Stimulated activated CD8-positive, alpha-beta memory T cell treated with anti-CD3 and anti-CD28 coated beads, Interleukin-4, amount 100 ng/mL, for 1 hour (primary cell): ENCODE data around the gene VEPH1.

Experiments
- DNase-seq, 2 donors: peaks; one replicate each; pipeline ENCODE4 v3.0.0-alpha.2; 2020; ENCODE audit warnings: low read depth in 2 of 2, low spot score in 1 of 2

The VEPH1 gene

DNA sequence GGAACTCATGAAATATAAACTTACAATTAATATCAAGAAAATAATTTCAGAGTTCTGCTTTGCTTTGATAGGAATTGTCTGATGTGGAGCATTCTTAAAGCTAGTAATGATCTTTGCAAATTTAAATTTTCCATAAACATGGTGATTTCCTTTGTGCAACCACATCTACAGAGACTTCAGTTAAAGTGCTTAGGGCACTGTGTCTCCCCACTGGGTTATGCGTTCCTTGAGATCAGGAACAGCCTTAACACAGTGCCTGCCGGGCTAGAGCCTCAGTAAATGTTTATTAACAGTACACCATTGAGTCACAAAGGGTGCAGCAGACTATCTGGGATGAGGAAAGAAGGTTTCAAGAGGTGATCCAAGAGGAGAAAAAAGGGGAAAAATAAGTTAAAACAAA is 235.2 kb downstream of the VEPH1 start:
- no peak for DNase-seq

DNA sequence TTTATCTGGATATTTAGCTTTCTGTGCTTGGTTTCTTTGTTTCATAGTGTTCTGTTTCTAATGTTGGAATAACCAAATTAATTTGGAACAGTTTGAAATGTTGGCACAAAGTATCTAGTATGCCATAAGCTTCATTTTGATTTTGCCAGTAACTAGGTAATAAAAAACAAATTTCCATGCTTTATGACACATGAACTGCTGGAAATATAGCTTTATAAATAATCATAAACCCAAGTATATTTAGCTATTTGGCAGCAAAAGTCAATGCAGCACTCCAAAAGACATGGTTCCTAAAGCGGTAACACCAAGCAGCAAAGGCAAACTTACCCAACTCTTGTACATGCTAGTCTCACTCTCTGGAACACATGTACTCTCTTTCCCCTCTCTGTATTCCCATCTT is 237.3 kb downstream of the VEPH1 start:
- DNase-seq = no peak

DNA sequence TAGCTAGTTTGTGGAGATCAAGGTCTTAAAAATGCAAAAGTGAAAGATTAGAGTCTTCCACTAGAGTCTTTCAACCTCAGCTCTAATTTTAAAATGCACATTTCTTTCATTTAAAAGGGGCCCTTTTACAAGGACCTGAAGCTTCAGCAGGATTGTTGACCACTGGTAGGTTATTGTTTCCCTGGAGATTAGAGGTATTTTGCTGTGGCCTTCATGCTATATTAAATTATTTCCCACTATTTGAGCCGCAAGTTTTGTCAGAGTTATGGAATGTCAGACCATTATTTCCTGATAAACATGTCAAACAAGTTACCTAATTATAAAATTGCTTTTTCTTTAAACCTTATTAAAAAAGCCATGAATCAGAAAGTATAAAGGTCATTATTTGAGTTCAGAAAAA is 240.2 kb downstream of the VEPH1 start:
- DNase-seq = no peak

DNA sequence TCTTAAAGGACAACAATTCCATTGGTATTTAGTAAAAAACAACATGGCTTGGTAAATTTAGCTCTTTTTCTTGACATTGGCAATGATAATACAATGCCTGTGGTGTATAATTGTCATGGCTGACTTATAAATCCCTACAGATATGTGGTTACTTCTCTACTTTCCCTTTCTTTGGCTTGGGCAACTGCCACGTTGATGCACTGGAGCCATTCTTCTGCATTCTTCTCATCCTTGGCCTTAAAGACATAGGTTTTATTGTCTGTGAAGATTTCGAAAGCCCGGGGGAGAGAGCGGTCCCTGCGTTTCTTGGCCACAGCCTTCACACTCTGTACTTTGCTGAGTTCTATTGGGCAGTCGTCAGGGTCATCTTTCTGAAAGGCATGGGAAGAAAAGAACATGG is 242.2 kb downstream of the VEPH1 start:
- DNase-seq = no peak

DNA sequence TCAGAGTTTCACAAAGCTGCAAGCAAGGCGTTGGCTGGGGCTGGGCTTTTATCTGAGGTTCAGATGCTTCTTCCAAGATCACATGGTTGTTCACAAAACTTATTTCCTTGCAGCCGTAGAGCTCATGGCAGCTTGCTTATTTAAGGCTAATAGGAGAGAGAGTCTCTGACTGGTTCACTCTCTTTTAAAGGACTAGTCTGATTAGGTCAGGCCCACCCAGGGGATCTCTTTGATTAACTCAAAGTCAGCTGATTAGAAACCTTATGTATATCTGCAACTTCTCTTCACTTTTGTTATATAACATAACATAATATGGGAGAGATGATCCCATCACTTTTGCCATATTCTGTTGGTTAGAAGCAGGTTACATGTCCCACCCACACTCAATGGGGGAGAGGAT is 243.4 kb downstream of the VEPH1 start:
- DNase-seq = no peak

DNA sequence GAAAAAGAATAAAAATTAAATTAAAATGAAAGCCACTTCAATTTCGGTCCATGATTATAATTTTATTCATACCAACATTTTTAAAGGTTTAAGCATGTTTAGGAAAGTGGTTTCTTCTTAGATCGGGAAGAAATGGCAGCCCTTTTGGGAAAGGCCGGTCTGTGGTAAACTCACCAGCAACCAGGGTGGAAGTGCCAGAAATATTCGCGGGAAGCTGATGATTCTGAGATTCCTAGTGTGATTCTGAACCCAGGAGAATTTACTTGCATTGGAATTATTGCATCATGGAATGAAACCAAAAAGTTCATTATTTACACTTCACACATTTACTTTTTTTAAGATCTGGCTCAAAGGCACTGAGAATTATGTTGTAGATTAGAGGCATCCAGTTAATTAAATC is 246.1 kb downstream of the VEPH1 start:
- DNase-seq = no peak

DNA sequence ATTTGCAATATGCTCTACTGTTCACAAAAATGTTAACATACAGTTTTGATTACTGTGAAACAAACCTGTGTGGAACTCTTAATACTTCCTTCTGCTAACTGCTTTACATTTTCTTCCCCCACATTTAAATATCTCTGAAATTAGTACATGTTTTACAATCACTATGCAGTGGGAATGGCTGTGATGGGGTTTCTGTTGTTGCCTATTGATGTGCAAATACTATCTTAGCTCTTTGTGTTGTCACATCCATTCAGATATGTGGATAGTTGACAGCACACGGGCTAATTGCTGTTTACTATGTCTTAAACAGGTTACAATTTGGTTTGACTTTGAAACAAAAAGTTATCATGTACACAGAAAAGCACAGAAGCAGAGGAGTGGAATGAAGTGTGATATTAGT is 247.4 kb downstream of the VEPH1 start:
- DNase-seq = no peak

DNA sequence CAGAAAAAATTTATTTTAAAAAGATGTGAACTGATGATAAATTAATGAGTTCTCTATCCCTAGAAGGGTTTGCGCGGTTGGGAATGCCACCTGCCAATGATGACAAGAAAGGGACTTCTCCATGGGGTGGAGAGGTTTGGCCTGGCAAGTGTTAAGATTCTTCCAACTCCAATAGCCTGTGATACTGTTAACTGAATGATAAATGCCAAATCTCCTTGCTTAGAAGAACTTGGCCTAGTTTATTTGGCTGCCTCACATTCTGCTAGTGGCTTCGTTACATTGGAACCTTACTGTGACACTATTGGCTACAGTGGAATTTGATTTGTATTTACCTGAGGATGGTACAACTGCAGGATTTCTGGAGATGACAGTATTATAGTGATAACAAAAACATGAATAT is 251.5 kb downstream of the VEPH1 start:
- no peak for DNase-seq

DNA sequence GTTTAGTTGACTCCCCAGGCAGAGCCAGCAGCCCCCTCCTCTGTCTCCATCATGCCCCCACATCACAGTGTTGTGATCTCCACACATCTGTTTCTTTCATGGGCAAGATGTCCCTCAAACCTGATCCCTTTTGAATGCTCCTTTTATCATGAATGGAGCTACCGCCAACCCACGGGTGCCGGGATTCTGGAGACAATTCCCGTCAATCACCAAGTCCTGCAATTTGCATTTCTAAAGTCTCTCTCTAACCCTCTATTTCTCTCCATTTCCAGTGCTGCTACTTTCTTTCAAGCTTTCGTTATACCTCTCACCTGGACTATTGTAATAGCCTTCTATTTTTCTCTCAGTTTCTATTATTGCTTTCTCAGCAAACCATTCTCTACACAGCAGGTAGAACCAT is 253.6 kb downstream of the VEPH1 start:
- no peak for DNase-seq

DNA sequence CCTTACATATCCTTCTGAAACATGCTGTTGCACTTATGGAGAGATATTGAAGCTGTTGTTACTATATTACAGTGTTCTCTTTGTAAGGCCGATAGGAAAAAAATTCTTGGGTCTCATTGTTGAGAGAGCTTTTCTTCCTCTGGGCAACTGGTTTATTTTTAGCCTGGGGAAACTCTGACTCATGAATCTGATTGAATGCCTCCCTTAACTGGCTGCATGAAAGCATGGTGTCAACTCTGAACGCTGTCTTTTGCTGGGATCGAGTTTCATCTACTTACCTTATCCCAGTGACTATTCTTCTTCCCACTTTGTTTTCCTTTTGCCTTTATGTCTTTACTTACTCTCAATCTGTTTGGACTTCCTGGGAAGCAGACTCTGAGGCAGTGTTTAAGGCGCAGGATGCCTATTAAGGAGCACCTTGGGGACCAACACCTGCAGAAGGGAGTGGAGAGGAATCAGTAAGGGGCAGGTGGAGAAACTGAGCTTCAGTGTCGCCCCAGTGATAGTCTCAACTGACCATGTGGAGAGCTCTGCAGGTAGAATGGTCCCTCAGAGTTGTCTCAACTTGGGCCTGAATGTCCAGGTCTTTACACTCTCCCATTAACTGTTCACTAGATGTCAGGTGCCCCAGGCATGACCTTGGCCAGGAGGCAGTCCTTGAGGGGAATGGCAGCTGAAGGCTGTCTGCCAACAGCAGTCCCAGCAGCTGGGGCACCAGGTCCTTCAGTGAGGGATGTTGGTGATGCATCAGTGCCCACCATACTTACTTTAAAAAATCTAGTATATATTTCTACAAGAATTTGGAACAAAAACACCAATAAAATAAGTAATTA is 254.4 kb downstream of the VEPH1 start:
- DNase-seq = no peak

DNA sequence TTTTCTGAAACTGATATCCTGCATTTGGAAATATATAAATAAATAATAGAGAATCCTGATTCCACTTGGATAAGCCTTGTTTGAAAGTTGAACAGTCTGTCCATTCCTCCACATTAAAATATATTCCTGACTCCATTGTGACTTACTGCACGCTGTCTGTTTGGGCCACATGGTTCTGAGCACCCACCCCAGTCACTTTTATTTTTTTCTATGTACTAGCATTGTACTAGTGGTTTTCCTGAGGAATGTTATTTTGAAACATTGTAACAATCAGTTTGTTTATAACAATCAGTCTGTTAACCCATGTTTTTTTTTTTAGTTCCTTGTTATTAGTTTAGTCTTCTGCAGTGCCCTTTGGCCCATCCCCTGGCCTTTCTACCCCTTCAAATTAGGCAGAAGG is 255.8 kb downstream of the VEPH1 start:
- no peak for DNase-seq

DNA sequence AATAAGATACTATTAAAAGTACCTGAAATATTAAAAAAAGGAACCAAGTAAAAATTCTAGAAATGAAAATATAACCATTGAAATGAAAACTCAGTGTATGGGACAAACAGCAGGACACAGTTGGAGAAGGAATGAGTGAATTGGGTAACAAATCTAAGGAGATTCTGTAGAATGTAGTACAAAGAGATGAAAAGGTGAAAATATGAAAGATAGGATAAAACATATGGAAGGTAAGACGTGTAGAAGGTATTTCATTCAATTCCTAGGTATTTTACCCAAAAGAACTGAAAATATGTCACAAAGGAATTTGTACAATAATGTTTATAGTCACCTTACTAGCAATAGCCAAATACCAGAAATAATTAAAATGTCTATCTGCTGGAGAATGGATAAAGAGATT is 260.4 kb downstream of the VEPH1 start:
- no peak for DNase-seq

DNA sequence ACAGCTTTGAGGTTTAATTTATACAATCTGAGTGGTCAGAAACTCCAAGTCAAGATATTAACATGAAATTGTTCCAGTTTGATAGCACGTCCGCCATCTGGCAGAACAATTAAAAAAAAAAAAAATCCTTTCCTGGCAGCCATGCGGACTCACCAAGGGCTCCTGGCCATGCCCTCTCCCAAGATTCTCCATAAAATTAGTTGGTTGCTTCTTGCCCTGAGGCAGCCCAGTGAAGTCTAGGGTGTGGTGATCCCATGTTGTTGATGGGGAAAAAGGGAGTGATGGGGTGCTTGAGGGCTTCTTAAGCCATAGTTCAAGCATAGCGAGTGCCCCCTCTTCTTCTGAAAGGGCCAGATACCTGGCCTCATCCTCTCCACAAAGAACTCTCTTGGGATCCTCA is 261.6 kb downstream of the VEPH1 start:
- no peak for DNase-seq

DNA sequence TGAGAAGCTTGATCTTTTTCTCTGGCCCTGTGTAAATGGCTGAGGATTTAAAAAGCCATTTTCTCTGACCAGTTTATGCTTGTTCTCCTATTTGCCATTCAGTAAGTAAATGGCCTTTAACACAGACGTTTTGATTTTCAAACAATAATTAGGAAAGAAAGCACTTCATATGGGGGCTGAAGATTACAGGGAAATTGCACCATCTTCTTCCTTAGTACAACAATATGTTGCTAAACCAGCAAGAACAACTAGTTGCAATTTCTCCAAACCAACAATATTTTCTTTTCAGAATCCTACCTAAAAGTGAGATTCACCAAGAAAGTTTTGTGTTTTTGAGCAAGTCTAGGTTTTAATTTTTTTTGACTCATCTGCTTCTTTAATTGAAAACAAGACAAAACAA is 262.8 kb downstream of the VEPH1 start:
- no peak for DNase-seq

DNA sequence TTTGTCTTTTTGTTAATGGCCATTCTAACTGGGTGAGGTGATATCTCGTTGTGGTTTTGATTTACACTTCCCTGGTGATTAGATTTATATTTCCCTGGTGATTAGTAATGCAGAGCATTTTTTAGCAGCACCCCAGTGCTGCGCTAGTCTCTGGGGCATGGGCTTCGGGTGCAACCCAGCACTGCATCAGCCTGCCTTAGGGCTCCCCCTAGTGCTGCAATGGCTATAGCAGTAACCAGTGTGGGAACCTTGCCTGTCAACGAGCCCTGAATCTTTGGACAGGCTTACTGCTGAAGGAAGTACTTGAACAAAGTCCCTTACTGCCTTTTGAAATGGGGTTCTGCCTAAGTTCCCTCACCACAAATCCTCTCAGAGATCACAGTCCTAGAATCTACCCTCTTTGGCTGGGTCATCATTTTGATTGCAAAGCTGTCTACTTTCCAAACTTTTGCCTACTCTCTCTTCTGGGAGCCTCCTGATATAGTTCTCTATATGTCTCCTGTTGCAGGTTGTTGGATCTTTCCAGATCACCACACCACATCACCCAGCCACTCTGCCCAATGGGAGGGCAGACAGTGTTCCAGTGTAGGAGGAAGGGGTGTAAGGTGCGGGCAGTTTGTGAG is 264.0 kb downstream of the VEPH1 start:
- peak; percentile 36 to 46 for DNase-seq

DNA sequence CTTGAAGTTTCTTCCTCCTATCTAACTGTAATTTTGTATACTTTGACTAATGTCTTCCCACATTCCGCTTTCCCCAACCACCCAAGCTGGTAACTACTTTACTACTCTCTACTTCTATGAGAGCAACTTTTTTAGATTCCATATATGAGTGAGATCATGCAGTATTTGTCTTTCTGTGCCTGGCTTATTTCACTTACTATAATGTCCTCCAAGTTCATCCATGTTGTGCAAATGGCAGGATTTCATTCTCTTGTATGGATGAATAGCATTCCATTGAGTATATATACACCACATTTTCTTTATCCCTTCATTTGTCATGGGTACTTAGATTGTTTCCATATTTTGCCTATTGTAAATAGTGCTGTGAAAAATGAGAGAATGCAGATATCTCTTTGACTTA is 264.8 kb downstream of the VEPH1 start:
- DNase-seq = no peak

DNA sequence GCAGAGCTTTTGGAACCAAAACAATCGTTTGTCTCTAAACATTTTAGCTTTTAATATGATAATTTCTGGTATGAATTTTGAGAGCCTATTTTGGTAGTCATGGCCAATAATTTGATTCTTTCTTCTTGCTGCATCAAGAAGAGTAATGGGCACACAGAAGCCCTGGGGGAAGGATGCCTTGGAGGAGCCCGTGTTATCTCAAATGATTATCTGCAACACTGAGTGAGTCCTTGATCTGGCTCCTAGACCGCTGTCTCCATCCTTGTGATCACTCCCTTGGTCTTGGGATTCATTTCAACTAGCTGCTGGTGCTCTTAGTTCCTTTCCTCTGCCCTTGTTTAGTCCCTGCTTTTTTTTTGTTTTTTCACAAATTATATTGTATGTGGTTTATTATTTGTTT is 265.3 kb downstream of the VEPH1 start:
- no peak for DNase-seq

DNA sequence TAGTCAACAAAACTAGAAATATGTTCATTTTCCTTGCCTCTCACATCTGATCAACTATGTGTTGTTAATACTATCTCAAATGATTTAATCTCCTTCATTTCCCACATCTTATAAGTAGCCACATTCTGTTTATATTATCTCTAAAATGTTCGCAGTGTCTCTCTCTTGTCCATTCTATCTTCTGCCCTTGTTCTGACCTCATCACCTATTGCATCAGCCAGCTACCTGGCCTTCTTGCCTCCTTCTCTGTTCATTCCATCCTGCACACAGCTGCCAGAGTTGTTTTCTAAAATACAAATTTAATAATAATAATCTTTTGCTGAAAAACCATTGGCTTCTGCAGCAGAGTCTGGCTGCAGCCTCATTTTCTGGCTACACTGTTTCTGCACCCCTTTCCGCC is 267.9 kb downstream of the VEPH1 start:
- DNase-seq = no peak

DNA sequence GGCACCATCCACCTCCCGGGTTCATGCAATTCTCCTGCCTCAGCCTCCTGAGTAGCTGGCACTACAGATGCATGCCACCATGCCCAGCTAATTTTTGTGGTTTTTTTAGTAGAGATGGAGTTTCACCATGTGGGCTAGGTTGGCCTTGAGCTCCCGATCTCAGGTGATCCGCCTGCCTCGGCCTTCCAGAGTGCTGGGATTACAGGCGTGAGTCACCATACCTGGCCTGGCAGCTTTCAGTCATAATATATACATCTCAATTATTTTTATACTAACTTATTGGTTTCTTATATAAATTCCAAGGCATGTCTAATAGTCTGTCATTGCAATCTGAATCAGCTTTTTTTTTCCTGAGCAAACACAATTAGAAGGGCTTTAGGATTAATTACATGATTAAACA is 269.3 kb downstream of the VEPH1 start:
- DNase-seq = no peak

DNA sequence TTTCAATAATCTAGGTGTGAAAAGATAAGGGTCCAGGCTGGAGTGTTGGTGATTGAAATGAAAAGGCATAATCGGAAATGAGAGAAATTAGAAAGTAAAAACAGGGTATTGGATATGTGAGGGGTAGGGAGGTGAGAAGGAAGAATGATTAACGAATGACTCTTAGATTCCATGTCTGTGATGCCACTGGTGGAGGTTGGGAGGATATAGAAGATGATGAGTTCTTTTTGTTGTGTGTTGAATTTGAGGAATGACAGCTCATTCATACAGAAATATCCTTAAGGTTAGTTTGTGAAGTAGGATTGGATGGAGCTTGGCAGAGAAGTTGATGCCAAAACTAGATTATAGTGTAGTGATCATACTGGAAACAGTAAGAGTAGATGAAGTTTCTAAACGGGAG is 271.1 kb downstream of the VEPH1 start:
- DNase-seq = no peak

DNA sequence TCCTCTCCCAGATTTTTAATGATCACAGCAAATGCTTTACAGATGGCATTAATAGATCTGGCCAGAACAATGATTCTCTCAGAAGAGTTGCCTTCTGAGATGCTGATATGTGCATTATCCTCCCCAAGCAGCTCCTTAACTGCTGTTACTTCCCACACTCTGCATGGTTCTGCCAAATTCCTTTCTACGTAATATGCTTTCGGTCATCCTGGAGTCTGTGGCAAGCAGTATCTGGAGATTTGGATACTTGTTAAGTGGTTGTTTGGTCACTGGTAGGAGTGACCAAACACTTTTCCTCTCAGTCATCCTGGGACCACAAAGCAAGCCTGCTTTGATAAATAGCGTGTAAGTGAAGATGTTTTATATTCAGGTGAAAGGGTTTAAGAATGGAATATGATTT is 272.1 kb downstream of the VEPH1 start:
- no peak for DNase-seq

DNA sequence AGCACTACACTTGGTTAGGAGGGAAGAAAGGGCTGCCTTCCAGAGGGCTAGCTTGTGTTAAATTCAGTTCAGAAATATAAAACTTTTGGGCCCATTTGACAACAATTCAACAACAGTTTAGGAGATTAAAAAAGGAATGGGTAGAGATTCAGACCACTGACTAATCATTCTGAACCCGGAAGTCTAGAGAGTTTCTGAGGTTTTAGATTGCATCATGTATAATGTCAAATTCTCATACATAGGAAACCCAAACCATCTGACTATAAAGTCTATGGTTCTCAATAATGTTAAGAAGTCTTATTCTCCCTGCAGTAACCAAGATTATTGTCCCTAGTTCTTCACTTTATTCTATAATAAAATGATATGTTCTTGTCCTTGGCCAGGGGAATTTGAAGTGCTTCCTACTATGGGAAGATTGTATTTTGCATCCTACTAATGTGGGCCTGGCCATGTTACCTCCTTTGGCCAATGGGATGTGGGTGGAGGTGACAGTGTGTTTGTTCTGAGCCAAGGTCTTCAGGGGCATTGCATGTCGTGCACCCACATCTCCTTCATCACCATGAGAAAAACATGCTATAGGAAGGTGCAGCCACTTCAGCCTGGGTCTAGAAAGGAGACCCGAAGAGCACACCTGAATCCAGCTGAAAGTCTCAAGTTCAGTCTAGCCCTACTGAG is 276.9 kb downstream of the VEPH1 start:
- no peak for DNase-seq

DNA sequence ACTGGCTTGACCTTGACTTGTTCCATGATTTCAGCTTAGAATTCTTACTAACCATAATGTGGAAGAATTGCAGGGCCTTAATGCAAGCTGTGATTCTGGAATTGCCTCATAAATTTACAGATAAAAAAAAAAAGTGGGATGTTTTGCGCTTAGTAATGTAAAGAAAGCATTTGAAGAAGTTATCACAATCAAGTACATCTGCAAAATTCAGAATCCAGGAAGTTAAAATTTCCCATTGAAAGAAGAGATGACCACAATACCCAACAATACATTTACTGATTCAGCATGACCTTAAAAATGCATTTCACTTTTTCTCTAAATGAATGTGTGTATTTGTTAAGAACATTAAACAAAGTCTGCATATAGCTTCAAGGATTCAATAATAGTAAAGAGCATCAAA is 278.2 kb downstream of the VEPH1 start:
- DNase-seq = no peak
